HG03354 (cell line): Measurements from ENCODE around the gene PSG6.
"Not testable (repeated sequence)": the region's sequence is repeated elsewhere in the genome, so short reads cannot be mapped to it uniquely, and the experiment has no call there.

Source experiments
- ATAC-seq: cut with Tn5 transposase; IDR thresholded peaks from one replicate; pipeline ENCODE4 v1.9.1; 2021; ENCODE audit warnings: mild to moderate bottlenecking; ENCODE audit not compliant: unreplicated experiment, poor library complexity, severe bottlenecking

The PSG6 gene

GRCh38 chr19:42913516-42913915 lies 4.2 kb downstream of the PSG6 start:
- not testable (repeated sequence) for ATAC-seq

- ATAC-seq = not testable (repeated sequence)
Measured at GRCh38 chr19:42912941-42913340, 4.8 kb downstream of the PSG6 start.

- not testable (repeated sequence) for ATAC-seq
Measured at GRCh38 chr19:42911731-42912130, 6.0 kb downstream of the PSG6 start.

GRCh38 chr19:42906162-42906561 lies 11.5 kb downstream of the PSG6 start:
- ATAC-seq = not testable (repeated sequence)

- ATAC-seq = not testable (repeated sequence)
Measured at GRCh38 chr19:42900561-42900960, 17.1 kb downstream of the PSG6 start.

- not testable (repeated sequence) for ATAC-seq
Measured at GRCh38 chr19:42899674-42900073, 18.0 kb downstream of the PSG6 start.

GRCh38 chr19:42899110-42899509 lies 18.6 kb downstream of the PSG6 start:
- ATAC-seq = not testable (repeated sequence)

- ATAC-seq = not testable (repeated sequence)
Measured at GRCh38 chr19:42898656-42899055, 19.0 kb downstream of the PSG6 start.

GRCh38 chr19:42897729-42898128 lies 20.0 kb downstream of the PSG6 start:
- ATAC-seq = not testable (repeated sequence)

GRCh38 chr19:42890446-42890845 lies 27.2 kb downstream of the PSG6 start:
- not testable (repeated sequence) for ATAC-seq

GRCh38 chr19:42887876-42888445 lies 29.7 kb downstream of the PSG6 start:
- ATAC-seq = not testable (repeated sequence)

- ATAC-seq = not testable (repeated sequence)
Measured at GRCh38 chr19:42882730-42883129, 35.0 kb downstream of the PSG6 start.

- ATAC-seq = not testable (repeated sequence)
Measured at GRCh38 chr19:42882010-42882409, 35.7 kb downstream of the PSG6 start.

- ATAC-seq = not testable (repeated sequence)
Measured at GRCh38 chr19:42881279-42881678, 36.4 kb downstream of the PSG6 start.

- not testable (repeated sequence) for ATAC-seq
Measured at GRCh38 chr19:42880621-42881020, 37.1 kb downstream of the PSG6 start.

- ATAC-seq = no peak
Measured at GRCh38 chr19:42879613-42880012, 38.1 kb downstream of the PSG6 start, which contains the start of gene PSG1. Gene PSG1 (minus strand): TSS chr19:42879713. CDS start chr19:42879581, 132 bp downstream.

- not testable (repeated sequence) for ATAC-seq
Measured at GRCh38 chr19:42876596-42876995, 41.1 kb downstream of the PSG6 start.

GRCh38 chr19:42875881-42876280 lies 41.8 kb downstream of the PSG6 start:
- not testable (repeated sequence) for ATAC-seq

- not testable (repeated sequence) for ATAC-seq
Measured at GRCh38 chr19:42874901-42875813, 42.5 kb downstream of the PSG6 start.

- not testable (repeated sequence) for ATAC-seq
Measured at GRCh38 chr19:42874136-42874535, 43.6 kb downstream of the PSG6 start.

GRCh38 chr19:42872608-42873007 lies 45.1 kb downstream of the PSG6 start:
- no peak for ATAC-seq
